Loucy (cell line): ENCODE results near the gene CIB4.

Source experiments
- H2AFZ ChIP-seq: fragments of 200-600 bp; sonication (generic); 2 replicates; pipeline ENCODE4 v1.6.0; 2016; ENCODE audit warnings: antibody characterized with exemption, mild to moderate bottlenecking, low read length, moderate library complexity
- H3F3A ChIP-seq: fragments of 200-600 bp; 2 replicates; pipeline ENCODE4 v1.6.0; 2016; ENCODE audit warnings: antibody characterized with exemption, low read depth, mild to moderate bottlenecking
- H3K27me3 ChIP-seq: fragments of 200-600 bp; sonication (generic); 2 replicates; pipeline ENCODE4 v1.6.1; 2014; ENCODE audit warnings: low read length, mild to moderate bottlenecking; ENCODE audit not compliant: insufficient read depth, poor library complexity, severe bottlenecking
- H3K36me3 ChIP-seq: fragments of 200-600 bp; sonication (generic); 2 replicates; pipeline ENCODE4 v1.6.1; 2016; ENCODE audit warnings: low read length; ENCODE audit not compliant: insufficient read depth
- H3K4me1 ChIP-seq: fragments of 200-600 bp; sonication (generic); 2 replicates; pipeline ENCODE4 v1.5.1; 2014; ENCODE audit warnings: low read length, mild to moderate bottlenecking; ENCODE audit not compliant: insufficient read depth, poor library complexity, severe bottlenecking
- H3K4me2 ChIP-seq: fragments of 200-600 bp; sonication (generic); 2 replicates; pipeline ENCODE4 v1.6.0; 2014; ENCODE audit warnings: antibody characterized with exemption, low read length, low read depth, mild to moderate bottlenecking; ENCODE audit not compliant: poor library complexity, severe bottlenecking
- H3K4me3 ChIP-seq: fragments of 200-600 bp; sonication (generic); 2 replicates; pipeline ENCODE4 v1.5.1; 2014; ENCODE audit warnings: low read length, mild to moderate bottlenecking, mixed read lengths; ENCODE audit not compliant: poor library complexity, severe bottlenecking
- H3K79me2 ChIP-seq: fragments of 200-600 bp; sonication (generic); 2 replicates; pipeline ENCODE4 v1.6.1; 2014; ENCODE audit warnings: low read length; ENCODE audit not compliant: insufficient read depth
- H3K9ac ChIP-seq: fragments of 200-600 bp; sonication (generic); 2 replicates; pipeline ENCODE4 v1.6.0; 2014; ENCODE audit warnings: mild to moderate bottlenecking, low read depth, low read length, moderate library complexity; ENCODE audit not compliant: poor library complexity, severe bottlenecking
- H3K9me2 ChIP-seq: fragments of 200-600 bp; sonication (generic); replicated peaks from 2 replicates; pipeline ENCODE4 v1.6.1; 2016; ENCODE audit warnings: low read depth, low read length, mixed read lengths
- H3K9me3 ChIP-seq: fragments of 200-600 bp; sonication (generic); 2 replicates; pipeline ENCODE4 v1.6.1; 2014; ENCODE audit warnings: mild to moderate bottlenecking, antibody characterized with exemption, low read length, low read depth; ENCODE audit not compliant: insufficient read depth
- H4K20me1 ChIP-seq: fragments of 200-600 bp; sonication (generic); 2 replicates; pipeline ENCODE4 v1.6.0; 2014; ENCODE audit warnings: antibody characterized with exemption, low read length, mild to moderate bottlenecking; ENCODE audit not compliant: insufficient read depth, poor library complexity, severe bottlenecking
- CTCF ChIP-seq: fragments of 200-600 bp; sonication (generic); conservative IDR thresholded peaks from 2 replicates; pipeline ENCODE4 v1.5.1; 2014; ENCODE audit warnings: mild to moderate bottlenecking, antibody characterized with exemption, low read length
- EZH2phosphoT487 ChIP-seq: fragments of 200-600 bp; IDR thresholded peaks from 2 replicates; pipeline ENCODE4 v1.6.1; 2018; ENCODE audit warnings: antibody characterized with exemption, mild to moderate bottlenecking, moderate library complexity, borderline replicate concordance

The CIB4 gene

GRCh38 chr2:26678035-26678434, 36.9 kb upstream of the CIB4 start:
- Histone ChIP-seq H3K4me2 (no peak overlapping the region), H3K27me3 (no peaks in the 10 kb centered on the region), H3K36me3 (no peaks in the 10 kb centered on the region), H3K9ac (no peak overlapping the region), H3K9me3 (no peaks in the 10 kb centered on the region), H3F3A (no peaks in the 10 kb centered on the region), H2AFZ (no peak overlapping the region), H3K9me2 (no peaks in the 10 kb centered on the region), H3K79me2 (no peaks in the 10 kb centered on the region), H3K4me1 (no peaks in the 10 kb centered on the region), H4K20me1 (no peaks in the 10 kb centered on the region), H3K4me3 (no peak overlapping the region)
- TF ChIP-seq CTCF = no peak
- TF ChIP-seq EZH2phosphoT487 = no peak

DNA sequence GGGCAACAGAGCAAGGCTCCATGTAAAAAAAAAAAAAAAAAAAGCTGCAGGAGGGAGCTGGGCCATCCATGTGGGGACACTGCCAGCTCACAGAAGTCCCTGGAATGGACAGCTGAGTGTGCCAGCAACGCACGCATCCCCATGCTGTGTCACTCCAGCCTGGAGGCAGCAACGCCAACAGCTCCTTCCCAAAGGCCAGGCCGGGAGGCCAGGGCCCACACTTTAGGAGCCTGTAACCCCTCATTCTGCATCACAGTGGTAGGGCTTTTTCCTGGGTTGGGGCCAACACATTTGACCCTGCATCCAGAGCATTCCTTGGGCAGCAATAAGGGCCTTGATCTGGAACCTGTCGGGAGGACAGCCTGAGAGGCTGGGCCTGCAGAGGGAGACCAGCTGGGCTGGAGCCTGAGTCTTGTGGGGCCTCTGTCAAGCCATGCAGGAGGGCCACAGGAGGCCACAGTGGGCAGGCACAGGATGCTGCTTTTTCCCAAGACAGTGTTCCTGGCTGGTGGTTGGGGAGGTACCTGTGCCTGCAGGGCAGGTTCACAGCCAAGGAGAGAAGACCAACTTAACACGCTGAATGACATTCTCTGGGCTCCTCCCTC, 34.6 kb upstream of the CIB4 start:
- no peaks in the 10 kb centered on the region for H3K36me3 ChIP-seq
- H3K4me2 ChIP-seq = no peak overlapping the region
- no peaks in the 10 kb centered on the region for H3F3A ChIP-seq

GRCh38 chr2:26674771-26675170, 33.6 kb upstream of the CIB4 start:
- no peak overlapping the region for H3K9ac ChIP-seq
- H3K27me3 ChIP-seq = no peaks in the 10 kb centered on the region
- TF ChIP-seq CTCF (no peak), EZH2phosphoT487 (no peak)
- H3K9me2 ChIP-seq = no peaks in the 10 kb centered on the region
- no peaks in the 10 kb centered on the region for H3K9me3 ChIP-seq
- H4K20me1 ChIP-seq = no peaks in the 10 kb centered on the region
- H3K79me2 ChIP-seq = no peaks in the 10 kb centered on the region
- no peak overlapping the region for H3K4me3 ChIP-seq
- no peak overlapping the region for H2AFZ ChIP-seq
- H3K36me3 ChIP-seq = no peaks in the 10 kb centered on the region
- H3K4me2 ChIP-seq = no peak overlapping the region
- H3F3A ChIP-seq = no peaks in the 10 kb centered on the region
- no peaks in the 10 kb centered on the region for H3K4me1 ChIP-seq

More for the DNA sequence above, 34.6 kb upstream of the CIB4 start:
- H3K27me3 ChIP-seq = no peaks in the 10 kb centered on the region
- no peaks in the 10 kb centered on the region for H3K9me2 ChIP-seq
- no peak overlapping the region for H3K9ac ChIP-seq
- no peak for TF ChIP-seq EZH2phosphoT487
- no peak for TF ChIP-seq CTCF
- H2AFZ ChIP-seq = no peak overlapping the region
- no peaks in the 10 kb centered on the region for H3K4me1 ChIP-seq
- H3K9me3 ChIP-seq = no peaks in the 10 kb centered on the region
- H3K4me3 ChIP-seq = no peak overlapping the region
- H3K79me2 ChIP-seq = no peaks in the 10 kb centered on the region
- H4K20me1 ChIP-seq = no peaks in the 10 kb centered on the region
